ENCODE data around the gene CWC27.

CWC27 gene

GRCh38 chr5:64865662-64866061, 96.9 kb downstream of the CWC27 start:
- no peaks in the 10 kb centered on the region for H3K27me3 ChIP-seq (ENCODE audit: insufficient read depth, low read depth, severe bottlenecking)

GRCh38 chr5:64869419-64869818, 100.7 kb downstream of the CWC27 start:
- H3K9me3 ChIP-seq (ENCODE audit: severe bottlenecking) = no peaks in the 10 kb centered on the region
- no peak for TF ChIP-seq CTCF (IDR thresholded peaks at IDR 0.05; ENCODE audit: low read depth, low read length)
- H3K27ac ChIP-seq = no peak overlapping the region
- H3K4me3 ChIP-seq (ENCODE audit: low read depth, low read length) = no peak overlapping the region
- DNase-seq = no peak
- no peaks in the 10 kb centered on the region for H3K36me3 ChIP-seq
- no peaks in the 10 kb centered on the region for H3K27me3 ChIP-seq (ENCODE audit: insufficient read depth, low read depth, severe bottlenecking)

More at GRCh38 chr5:64865662-64866061, 96.9 kb downstream of the CWC27 start:
- H3K9me3 ChIP-seq (ENCODE audit: severe bottlenecking) = no peaks in the 10 kb centered on the region
- no peaks in the 10 kb centered on the region for H3K36me3 ChIP-seq
- no peak for TF ChIP-seq CTCF (IDR thresholded peaks at IDR 0.05; ENCODE audit: low read depth, low read length)
- H3K4me3 ChIP-seq (ENCODE audit: low read depth, low read length) = no peak overlapping the region
- DNase-seq = no peak
- H3K27ac ChIP-seq = no peak overlapping the region

- Histone ChIP-seq H3K9me3 (ENCODE audit: severe bottlenecking) (no peaks in the 10 kb centered on the region), H3K4me3 (ENCODE audit: low read depth, low read length) (no peak overlapping the region), H3K27ac (no peak overlapping the region), H3K27me3 (ENCODE audit: insufficient read depth, low read depth, severe bottlenecking) (no peaks in the 10 kb centered on the region), H3K36me3 (no peaks in the 10 kb centered on the region)
- no peak for TF ChIP-seq CTCF (IDR thresholded peaks at IDR 0.05; ENCODE audit: low read depth, low read length)
- no peak for DNase-seq
Observed at GRCh38 chr5:64872044-64872443, 103.3 kb downstream of the CWC27 start.

GRCh38 chr5:64873441-64873840, 104.7 kb downstream of the CWC27 start:
- Histone ChIP-seq H3K27me3 (ENCODE audit: insufficient read depth, low read depth, severe bottlenecking) (no peaks in the 10 kb centered on the region), H3K4me3 (ENCODE audit: low read depth, low read length) (no peak overlapping the region), H3K27ac (no peak overlapping the region), H3K9me3 (ENCODE audit: severe bottlenecking) (no peaks in the 10 kb centered on the region), H3K36me3 (no peaks in the 10 kb centered on the region)
- DNase-seq = no peak
- TF ChIP-seq CTCF (IDR thresholded peaks at IDR 0.05; ENCODE audit: low read depth, low read length) = no peak

GRCh38 chr5:64874753-64875152, 106.0 kb downstream of the CWC27 start:
- no peak overlapping the region for H3K27ac ChIP-seq
- no peaks in the 10 kb centered on the region for H3K9me3 ChIP-seq (ENCODE audit: severe bottlenecking)
- H3K4me3 ChIP-seq (ENCODE audit: low read depth, low read length) = no peak overlapping the region
- no peaks in the 10 kb centered on the region for H3K36me3 ChIP-seq
- no peak for TF ChIP-seq CTCF (IDR thresholded peaks at IDR 0.05; ENCODE audit: low read depth, low read length)
- no peak for DNase-seq
- H3K27me3 ChIP-seq (ENCODE audit: insufficient read depth, low read depth, severe bottlenecking) = no peaks in the 10 kb centered on the region

- no peaks in the 10 kb centered on the region for H3K9me3 ChIP-seq (ENCODE audit: severe bottlenecking)
- no peak overlapping the region for H3K4me3 ChIP-seq (ENCODE audit: low read depth, low read length)
- H3K27me3 ChIP-seq (ENCODE audit: insufficient read depth, low read depth, severe bottlenecking) = no peaks in the 10 kb centered on the region
- DNase-seq = no peak
- H3K27ac ChIP-seq = no peak overlapping the region
- H3K36me3 ChIP-seq = no peaks in the 10 kb centered on the region
- no peak for TF ChIP-seq CTCF (IDR thresholded peaks at IDR 0.05; ENCODE audit: low read depth, low read length)
Observed at GRCh38 chr5:64876203-64876602, 107.5 kb downstream of the CWC27 start.
